Activated CD8-positive, alpha-beta memory T cell treated with anti-CD3 and anti-CD28 coated beads for 1 hour (primary cell): ENCODE measurements around the gene RAD23B.
A peak's percentile ranks its signal among the peaks of the same experiment; 100 is the strongest.

Experiments
- DNase-seq, 2 donors: peaks; one replicate each; pipeline ENCODE4 v3.0.0-alpha.2; 2020; ENCODE audit warnings: low read depth in 1 of 2; ENCODE audit errors: extremely low read depth in 1 of 2

The RAD23B gene

DNA sequence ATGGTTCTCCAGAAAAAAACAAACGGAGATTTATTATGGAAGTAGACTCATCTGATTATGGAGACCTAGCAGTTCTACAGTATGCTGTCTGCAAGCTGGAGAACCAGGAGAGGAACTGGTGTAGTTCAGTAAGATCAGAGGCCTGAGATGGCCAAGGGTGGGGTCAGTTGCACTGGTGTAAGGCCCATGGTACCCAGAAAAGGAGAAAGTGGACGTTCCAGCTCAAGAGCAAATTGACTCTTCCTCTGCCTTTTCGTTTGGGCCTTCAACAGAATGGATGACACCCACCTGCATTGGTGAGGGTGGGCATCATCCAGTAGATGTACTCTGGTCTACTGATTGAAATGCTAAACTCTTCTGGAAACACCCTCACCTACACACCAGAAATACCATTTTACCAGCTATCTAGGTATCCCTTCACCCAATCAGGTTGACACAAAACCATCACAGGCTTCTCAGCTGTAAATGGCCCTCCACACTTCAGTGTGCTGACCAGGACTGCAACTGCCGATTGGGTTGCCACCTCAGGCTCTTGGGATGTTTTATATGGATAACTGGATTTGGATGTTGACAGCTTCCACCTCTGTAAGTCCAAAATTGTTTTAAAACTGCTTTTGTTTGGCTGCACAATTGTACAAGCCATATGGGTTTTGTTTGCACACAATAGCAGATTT is 51.2 kb downstream of the RAD23B start:
- DNase-seq: no peak

- DNase-seq: no peak
Observed at GRCh38 chr9:107335331-107335730, 52.3 kb downstream of the RAD23B start.

- no peak for DNase-seq
Observed at GRCh38 chr9:107336718-107337360, 53.8 kb downstream of the RAD23B start.

GRCh38 chr9:107337676-107338590 is 54.9 kb downstream of the RAD23B start:
- no peak for DNase-seq

- DNase-seq: no peak
Observed at GRCh38 chr9:107338911-107339659, 56.0 kb downstream of the RAD23B start.

DNA sequence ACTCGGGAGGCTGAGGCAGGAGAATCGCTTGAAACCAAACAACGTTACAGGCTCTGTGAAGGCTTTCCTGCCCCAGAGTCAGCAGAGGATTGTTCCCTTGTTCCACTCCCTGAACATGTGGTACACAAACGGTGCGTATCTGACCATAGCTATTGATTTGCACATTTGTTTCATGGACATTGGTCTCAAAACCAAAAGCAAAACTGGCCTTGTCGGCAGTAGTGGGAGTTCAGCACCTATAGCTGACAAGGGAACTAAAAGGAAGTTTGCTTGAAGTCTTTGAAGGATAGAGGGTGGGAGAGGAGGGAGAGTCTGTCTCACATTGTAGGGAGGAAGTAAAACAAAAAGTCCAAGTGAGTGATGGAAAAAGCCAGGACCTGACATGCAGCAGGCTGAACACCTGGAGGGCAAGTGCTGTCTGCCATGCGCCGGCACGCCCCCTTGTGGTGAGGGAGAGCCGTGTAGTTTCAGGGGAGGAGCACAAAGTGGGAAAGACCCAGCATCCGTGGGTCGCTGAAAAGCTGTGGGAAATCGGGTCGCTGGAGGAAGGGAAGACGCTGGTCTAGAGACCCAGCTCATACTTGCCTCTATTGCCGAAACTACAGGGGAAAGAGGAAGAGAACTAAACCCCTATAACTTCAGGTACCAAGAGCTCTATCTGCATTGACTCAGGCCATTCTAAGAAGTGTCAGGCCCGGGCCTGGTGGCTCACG is 58.0 kb downstream of the RAD23B start:
- peak; percentile 54 to 78 for DNase-seq

GRCh38 chr9:107342476-107343161 is 59.5 kb downstream of the RAD23B start:
- DNase-seq: no peak

GRCh38 chr9:107345327-107345726 is 62.2 kb downstream of the RAD23B start:
- no peak for DNase-seq

DNA sequence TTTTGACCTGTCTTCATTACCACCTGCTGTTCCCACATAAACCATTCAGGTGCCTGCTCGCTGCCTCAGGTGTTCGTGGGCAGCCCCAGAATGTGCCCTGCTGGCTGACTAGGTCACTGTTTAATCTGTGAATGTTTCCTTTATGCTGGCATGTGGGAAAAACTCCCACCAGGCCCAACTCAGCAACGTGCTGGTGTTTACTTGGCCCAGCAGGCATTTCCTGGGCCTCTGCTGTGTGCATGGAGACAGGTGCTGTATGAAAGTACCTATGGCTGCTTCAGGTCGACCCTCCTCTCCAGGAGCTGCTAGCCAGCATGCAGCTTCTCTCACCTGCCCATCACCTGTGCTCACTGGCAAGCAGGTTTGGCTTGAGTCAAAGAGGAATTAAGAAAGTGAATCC is 65.8 kb downstream of the RAD23B start:
- no peak for DNase-seq

- no peak for DNase-seq
Observed at GRCh38 chr9:107350443-107350842, 67.4 kb downstream of the RAD23B start.

- DNase-seq: no peak
Observed at GRCh38 chr9:107351382-107352045, 68.4 kb downstream of the RAD23B start.

GRCh38 chr9:107355394-107355793 is 72.3 kb downstream of the RAD23B start:
- DNase-seq: no peak

GRCh38 chr9:107358986-107359385 is 75.9 kb downstream of the RAD23B start:
- DNase-seq: no peak

DNA sequence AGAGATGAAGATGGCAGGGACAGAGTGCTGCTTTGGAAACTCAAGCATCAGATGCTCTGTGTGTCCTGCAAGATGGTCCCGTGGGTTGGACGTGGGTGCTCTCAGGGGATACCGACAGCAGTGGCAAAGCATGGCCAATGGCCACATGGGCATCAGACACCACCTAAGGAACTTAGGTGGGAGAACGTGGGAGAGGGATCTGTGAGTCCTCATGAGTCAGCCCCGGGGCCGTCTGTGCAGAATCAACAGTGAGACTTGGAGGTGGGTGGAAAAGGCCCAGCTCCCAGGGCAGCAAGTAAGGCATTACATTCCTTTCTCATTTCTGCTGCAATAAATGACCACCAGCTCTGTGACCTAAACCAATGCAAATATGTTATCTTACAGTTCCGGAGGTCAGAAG is 77.0 kb downstream of the RAD23B start:
- DNase-seq: no peak

DNA sequence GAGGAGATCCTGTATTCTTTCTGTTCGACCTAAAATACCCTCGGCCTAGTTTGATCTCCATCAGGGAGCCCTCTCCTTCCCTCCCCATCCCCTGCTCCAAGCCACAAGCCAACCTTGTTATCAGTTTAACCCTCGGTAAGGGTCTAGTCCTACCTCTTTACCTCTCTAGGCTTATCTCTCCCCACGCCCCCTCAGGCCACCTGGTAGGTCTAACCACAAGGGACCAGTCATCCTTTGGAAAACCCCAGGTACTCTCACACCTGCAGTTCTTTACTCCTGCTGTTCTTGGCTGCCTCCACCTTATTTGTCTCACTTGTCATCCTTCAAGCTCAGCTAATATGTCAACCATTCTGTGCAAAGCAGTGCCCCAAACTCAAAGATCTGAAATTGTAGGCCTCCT is 78.7 kb downstream of the RAD23B start:
- DNase-seq: no peak

DNA sequence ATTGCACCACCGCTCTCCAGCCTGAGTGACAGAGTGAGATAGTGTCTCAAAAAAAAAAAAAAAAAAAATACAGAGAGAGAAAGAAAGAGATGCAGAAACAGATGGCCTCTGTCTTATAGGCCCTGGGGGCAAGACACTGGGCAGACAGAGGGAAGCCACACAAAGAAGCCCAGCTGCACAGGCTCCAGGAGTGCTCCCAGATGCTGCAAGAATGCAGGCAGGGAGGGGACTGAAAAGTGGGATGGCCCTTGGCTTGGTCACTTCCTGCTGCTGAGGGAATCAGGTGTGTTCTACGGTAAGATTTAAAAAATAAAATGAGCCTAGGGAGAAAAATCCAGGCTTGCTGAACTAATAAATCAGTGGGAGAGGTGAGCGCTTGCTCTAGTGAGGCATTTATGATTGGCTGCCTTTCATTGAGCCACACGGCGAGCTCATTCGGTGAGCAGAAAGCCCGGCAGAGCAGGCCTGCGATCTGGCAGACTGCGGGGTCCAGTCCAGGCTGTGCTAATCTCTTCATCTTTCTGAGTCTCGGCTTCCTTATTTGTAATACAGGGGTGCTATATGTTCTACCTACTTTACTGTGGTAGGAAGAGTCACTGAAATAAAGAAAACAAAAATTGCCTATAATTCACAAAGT is 80.6 kb downstream of the RAD23B start:
- no peak for DNase-seq

DNA sequence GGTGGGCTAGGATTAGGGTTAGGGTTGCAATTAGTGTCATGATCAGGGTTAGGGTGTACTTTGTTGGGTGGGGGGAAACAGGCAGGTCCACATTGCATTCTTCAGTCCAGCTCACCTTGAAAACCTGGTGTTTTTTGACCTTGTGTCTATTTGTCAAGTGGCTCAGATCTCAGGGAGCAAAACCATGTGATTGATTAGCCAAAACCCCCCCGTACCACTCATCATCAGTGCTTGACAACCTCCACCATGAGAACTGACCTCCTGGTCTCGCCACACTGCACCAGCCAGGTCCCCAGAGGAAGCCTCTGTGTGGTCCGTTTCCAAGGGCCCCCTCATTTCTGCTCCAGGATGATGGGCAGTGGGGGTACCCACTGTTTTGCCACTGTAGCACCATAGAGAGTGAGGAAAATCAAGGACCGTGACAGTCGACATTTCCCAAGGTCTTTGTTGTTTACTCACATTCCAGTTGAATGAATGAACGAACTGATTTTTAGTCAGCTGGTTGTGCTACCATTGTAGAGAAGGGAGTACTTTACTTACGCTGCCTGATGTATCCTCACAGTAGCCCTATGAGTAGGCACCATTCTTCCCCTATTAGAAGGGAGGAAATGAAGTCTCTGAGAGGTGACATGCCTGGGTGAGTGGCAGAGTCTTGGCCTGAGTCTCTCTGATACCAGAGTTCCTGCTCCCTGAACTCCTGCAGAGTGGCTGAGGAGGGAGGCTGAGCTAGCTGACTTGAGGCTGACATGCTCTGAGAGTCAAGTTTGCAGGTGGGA is 84.8 kb downstream of the RAD23B start:
- no peak for DNase-seq

DNA sequence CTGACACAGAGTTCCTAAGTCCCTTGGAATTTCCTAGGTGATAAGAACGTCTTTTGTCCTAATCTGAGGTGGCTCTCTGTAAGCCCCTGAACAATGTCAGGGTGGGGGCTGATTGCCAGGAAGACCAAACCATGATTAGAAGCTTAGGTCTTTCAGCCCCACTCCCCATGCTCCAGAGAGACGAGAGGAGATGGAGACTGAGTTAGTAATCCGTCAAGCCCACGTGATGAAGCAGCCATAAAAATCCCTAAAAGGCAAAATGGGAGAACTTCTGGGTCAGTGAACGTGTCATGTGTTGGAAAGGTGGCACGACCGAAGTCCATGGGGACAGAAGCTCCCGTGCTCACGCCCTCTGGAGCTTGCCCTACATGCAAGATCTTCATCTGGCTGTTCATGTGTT is 85.6 kb downstream of the RAD23B start:
- no peak for DNase-seq
